GM13977 (cell line): ENCODE results near the gene PABPN1L.

ENCODE experiments used
- DNase-seq: peaks from one replicate; pipeline ENCODE4 v3.0.0; 2012; ENCODE audit warnings: low spot score
- CTCF ChIP-seq: IDR thresholded peaks from 2 replicates; pipeline ENCODE4 v1.5.1; 2012; ENCODE audit warnings: mild to moderate bottlenecking, control low read depth; ENCODE audit not compliant: insufficient read depth; ENCODE audit errors: extremely low read depth, missing control alignments
- in situ Hi-C: fragments of 300-500 bp; cut with MboI; formaldehyde crosslinking; loops from one replicate; pipeline ENCODE4 v1.12.0; 2022; ENCODE audit warnings: low sequenced_read_pairs, low pct_unique_long_range_greater_than_20kb, mixed read lengths, inconsistent platforms; ENCODE audit not compliant: unreplicated experiment

PABPN1L gene

GRCh38 chr16:88867581-88868246 lies 1.3 kb upstream of the PABPN1L start:
- in situ Hi-C loops, result no loop called here
- TF ChIP-seq CTCF, result no peak
- no peak for DNase-seq

- DNase-seq, result no peak
- TF ChIP-seq CTCF, result no peak
- in situ Hi-C loops, result no loop called here
These were observed 718 bp downstream of the PABPN1L start for GRCh38 chr16:88865742-88866141.

- TF ChIP-seq CTCF, result no peak
- in situ Hi-C loops, result no loop called here
- no peak for DNase-seq
These were observed 1.1 kb downstream of the PABPN1L start for GRCh38 chr16:88865310-88865709.

GRCh38 chr16:88864521-88864920 lies 1.9 kb downstream of the PABPN1L start:
- TF ChIP-seq CTCF, result no peak
- in situ Hi-C loops, result no loop called here
- DNase-seq, result no peak

- no peak for DNase-seq
- TF ChIP-seq CTCF, result no peak
- in situ Hi-C loops, result no loop called here
These were observed 2.4 kb downstream of the PABPN1L start for GRCh38 chr16:88864099-88864498.

- TF ChIP-seq CTCF, result no peak
- in situ Hi-C loops, result no loop called here
- DNase-seq, result no peak
These were observed 3.0 kb downstream of the PABPN1L start for GRCh38 chr16:88863426-88863825.
